HuH-7.5 (cell line): ENCODE results near the gene YY1AP1.
"Not testable (repeated sequence)": the region's sequence is repeated elsewhere in the genome, so short reads cannot be mapped to it uniquely, and the experiment has no call there.

ENCODE experiments used
- DNase-seq: peaks from one replicate; pipeline ENCODE4 v3.0.0; 2011; ENCODE audit warnings: low spot score

Gene YY1AP1

DNA sequence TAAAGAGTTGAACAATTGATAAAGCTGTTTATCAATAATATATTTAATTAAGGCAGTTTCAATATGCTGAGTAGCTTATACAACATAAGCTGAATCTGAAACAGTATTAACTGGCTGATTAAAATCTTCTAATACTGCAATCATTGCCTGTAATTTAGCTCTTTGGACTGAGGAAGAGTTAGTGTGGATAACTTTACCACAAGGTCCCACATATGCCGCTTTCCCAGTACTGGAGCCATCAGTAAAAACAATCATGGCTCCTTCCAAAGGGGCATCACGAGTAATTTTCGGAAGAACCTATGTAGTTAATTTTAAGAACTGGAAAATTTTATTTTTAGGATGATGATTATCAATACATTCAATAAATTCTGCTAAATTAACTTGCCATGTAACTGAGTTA lies 7.0 kb upstream of the YY1AP1 start:
- no peak for DNase-seq

DNA sequence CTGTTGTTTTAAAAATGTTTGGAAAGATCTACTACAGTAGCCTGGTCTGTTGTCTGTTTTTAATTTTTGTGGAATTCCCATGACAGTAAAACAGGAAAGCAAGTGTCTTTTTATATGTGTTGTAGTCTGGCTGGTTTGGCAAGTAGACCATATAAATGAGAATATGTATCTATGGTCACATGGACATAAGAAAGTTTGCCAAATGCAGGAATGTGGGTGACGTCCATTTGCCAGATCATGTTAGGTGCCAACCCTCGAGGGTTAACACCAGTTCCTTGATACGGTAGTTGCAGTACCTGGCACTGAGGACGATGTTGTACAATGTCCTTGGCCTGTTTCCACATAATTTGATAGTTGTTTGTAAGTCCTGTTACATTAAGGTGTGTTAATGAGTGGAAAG lies 6.5 kb upstream of the YY1AP1 start:
- no peak for DNase-seq

DNA sequence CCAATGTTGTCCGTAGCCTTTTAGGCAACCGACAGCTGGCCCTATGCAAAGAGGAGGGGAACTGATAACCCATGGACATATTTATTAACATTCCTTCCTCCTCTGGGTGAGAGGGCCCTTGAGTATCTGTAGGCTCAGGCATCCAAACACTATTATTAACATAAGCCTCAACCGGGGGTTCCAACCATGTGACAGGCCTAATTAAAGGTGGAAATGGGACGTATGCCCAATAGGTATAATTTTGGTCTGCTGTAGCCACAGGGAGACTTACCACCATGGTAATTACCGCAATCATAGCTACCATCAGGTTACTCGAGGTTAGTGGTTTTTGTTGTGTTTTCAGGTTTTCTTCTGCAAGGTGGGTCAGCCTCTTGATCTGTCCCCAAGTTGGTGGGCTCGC lies 5.6 kb upstream of the YY1AP1 start:
- DNase-seq = no peak

DNA sequence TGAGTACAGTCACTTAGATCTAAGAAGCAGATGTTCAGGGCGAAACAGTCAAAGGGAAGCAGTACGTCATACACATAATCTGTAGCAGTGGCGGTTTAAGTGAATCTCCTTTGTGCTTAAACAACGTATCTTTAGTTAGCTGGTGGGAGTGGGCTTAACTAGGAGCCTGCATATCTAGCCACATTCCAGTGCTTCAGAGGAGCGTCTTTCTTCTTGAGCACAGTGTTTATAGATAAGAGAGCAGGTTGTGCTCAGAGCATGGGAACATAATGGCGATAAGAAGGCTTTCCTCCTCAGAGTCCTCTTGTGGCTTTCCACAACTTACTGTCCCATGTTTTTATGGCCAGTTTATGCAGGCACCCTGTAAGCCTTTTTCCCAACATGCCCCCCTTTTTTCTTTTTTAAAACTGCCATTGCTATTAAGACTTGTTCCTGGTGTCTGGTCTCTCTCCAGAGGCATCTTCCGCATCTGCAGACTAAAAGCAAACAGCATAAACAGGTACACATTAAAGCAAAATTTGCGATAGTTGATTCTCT lies 3.5 kb upstream of the YY1AP1 start:
- DNase-seq = no peak

DNA sequence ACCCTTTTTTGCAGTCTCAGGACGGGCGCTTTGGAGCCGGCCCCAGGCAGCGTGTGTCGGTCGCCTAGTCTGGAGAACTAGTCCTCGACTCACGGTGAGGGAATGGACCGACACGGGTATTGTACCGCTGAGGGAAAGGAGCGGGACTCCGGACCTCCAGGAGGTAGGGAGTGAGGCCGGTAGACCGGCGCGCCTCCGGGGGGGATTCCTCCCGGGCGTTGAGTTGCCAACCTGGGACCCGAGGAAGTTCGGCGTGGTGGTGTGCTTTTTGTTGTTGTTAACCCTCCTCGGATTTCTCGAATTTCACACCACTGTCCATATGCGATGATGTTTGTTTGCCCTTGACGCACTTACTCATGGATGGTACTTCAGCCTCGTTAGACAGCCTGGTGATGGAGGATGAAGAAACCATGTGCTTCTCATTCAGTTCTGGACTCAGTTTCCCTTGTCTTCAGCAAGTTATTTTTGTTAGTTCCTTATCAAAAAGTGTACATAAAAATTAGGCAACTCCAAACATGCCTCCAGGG lies 570 bp upstream of the YY1AP1 start, which contains the start of gene DAP3:
DAP3 (plus strand) TSS at position 11 of the 527 bp plus-strand sequence. CDS start 20,689 bp downstream, outside the sequence.
- DNase-seq = peak; percentile 79

DNA sequence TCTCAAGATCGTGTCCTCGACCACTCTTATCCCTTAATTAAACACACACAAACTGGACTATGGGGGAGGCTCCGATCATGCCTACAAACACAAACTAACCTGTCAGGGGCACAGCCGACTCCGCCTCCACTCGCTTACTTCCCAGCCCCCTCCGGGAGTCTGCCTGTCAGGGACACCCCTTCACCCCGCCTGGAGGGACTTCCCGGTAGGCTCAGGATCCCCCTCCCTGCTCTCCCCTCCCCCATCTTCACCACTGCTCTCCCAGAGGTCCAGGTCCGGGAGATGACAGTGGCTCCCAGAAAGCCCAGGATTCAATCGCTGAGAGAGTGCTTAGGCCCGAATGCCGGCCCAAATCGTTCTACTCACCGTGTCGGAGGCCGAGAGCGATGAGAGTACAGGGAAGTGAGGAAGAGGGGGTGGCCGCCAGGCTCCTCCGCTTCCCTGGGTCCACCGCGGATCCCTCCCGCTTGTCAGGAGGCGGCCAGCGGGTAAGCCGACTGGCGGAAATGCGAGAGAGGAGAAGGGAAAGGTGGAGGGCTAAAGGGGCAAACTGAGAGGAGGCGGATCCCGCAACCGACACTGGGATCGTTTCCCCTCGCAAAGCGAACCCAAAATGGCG lies 760 bp downstream of the YY1AP1 start:
- not testable (repeated sequence) for DNase-seq

DNA sequence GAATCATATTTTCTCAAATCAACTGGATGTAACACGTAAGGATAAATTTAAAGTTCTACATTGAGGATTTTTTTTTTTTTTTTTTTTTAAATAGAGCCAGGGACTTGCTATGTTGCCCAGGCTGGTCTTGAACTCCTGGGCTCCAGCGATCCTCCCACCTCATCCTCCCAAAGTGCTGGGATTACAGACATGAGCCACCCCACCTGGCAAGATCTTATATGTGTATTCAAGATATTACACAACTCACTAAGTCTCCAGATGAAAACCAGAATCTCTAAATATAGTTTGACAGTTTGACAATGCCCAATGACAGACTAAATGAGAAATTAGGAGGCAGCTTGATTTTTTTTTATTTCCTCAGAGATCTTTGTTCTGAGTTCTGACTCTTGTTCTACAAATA lies 6.8 kb downstream of the YY1AP1 start:
- no peak for DNase-seq

DNA sequence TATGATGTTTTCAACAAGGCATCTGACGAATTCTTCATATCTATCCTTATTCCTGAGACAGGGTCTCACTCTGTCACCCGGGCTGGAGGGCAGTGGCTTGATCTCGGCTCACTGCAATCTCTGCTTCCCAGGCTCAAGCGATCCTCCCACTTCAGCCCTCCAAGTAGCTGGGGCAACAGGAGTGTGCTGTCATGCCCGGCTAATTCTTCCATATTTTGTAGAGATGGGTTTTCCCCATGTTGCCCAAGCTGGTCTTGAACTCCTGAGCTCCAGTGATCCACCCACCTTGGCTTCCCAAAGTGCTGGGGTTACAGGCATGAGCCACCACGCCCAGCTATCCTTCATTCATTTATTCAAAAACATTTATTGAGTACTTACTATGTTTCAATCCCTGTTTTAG lies 8.0 kb downstream of the YY1AP1 start:
- no peak for DNase-seq

DNA sequence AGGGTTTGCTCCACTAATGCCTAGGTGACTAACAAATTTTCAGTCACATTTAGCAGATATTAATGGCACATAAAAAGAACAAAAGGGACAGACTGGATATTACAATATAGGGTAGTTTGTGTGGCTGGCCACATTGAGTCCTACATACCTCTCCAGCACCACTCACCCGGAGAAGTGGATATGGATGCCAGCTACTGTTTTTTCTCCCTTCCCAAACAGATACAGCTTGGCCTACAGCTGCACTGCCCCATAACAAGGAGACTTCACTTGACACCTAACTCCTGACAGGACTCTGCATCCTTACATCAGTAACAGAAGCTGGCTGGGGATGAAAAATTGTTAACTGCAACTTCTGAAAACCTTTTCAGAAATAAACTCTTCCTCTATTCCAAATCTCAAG lies 9.6 kb downstream of the YY1AP1 start:
- DNase-seq = not testable (repeated sequence)

DNA sequence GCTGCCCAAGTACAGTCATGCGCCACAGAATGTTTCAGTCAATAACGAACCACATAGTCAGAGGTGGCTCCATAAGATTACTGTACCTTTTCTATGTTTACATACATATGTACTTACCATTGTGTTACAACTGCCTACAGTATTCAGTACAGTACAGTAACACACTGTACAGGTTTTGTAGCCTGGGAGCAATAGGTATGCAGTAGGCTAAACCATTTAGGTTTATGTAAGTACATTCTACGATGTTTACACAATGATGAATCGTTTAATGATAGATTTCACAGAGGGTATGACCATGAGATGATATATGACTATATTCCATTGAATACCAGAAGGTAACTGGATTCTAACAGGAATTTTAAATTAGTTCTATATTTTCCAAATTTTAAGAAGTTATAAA lies 10.5 kb downstream of the YY1AP1 start:
- no peak for DNase-seq

DNA sequence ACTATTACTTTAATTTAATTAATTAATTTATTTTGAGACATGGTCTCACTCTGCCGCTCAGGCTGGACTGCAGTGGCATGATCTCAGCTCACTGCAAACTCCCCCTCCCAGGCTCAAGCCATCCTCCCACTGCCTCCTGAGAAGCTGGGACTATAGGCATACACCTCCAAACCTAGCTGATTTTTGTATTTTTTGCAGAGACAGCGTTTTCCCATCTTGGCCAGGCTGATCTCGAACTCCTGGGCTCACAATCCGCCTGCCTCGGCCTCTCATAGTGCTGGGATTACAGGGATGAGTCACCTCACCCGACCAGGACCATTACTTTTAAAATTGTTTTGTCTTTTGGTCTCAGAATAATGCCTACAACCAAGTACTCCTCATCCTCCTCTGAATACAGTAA lies 15.6 kb downstream of the YY1AP1 start:
- DNase-seq = no peak

DNA sequence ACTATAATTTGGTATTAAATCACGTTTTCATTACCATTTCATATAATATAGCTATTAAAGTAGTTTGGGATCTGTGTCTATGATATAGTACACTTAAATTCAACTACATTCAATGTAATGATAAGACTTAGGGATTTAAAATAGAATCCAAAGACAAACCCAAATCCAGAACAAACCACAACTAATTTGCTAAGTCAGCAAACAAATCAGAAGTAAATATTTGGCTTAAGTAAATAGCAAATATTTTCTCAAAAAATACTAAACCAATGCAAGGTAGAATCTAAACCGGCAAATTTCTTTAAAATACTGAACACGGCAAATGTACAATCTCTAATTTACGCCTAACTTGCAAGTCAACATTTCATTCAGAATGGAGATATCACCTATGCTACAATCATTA lies 16.8 kb downstream of the YY1AP1 start:
- DNase-seq = no peak

DNA sequence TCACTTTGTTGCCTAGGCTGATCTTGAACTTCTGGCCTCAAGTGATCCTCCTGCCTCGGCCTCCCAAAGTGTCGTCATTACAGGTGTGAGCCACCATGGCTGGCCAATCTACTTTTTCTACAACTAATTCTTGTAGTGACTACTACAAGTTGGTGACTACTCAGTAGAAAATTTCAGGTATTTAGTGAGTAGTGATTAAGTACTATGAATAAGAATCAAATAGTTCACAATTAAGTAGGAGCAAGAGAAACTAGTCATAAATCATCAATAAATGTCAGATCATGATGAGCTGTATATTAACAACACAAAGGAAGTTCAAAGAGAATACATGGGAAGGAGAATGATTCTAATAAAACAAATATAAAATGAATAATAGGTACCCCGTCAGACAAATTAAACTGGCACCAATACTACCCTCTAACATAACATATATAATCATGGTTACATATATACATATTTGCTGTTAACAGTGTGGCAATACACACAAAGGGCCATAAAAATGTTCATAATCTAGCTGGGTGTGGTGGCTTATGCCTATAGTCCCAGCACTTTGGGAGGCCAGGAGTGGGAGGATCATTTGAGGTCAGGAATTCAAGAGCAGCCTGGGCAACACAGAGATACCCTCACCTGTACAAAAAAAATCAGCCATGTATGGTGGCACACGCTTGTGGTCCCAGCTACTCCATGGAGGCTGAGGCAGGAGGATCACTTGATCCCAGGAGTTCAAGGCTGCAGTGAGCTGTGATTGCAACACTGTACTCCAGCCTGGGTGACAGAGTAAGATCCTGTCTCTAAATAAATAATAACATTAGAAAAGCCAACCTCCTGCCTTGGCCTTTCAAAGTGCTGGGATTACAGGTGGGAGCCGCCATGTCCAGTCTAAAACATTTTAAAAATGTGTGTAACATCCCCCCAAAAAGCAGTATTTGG lies 19.1 kb downstream of the YY1AP1 start:
- DNase-seq = no peak

DNA sequence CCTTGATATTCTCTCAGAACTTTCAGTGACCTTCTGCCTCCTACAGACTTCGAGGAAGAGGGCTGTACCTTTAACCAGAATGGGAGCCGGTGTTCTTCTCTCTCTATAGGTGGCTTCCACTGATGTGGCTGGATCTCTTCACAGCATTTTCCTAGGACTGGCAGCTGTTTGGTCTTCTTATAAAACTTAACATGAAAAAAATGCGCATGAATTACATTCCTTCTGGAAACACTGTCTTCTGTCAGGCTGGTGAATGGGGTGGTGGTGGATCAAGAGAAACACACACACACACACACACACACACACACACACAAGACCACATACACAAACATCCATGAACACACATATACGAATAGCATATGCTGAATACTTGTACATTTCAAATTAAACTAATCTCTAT lies 27.3 kb downstream of the YY1AP1 start:
- not testable (repeated sequence) for DNase-seq

DNA sequence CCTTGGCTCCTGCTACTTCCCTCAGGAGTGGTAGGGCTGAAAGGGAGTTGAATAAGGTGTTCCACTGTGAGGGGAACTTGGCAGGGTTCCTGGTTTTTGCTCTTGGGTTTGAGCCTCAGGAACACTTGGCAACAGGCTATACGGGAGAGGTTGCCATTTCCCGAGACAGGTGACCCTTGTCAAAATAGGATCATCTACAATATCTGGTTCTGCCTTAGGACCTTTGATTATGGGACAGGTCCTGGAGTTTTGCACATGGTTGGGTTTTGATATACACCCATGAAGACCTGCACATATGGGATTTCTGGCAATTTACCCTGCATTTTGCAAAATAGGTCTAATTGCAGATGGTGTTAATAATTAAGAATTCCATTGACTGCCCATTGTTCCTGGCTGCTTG lies 31.1 kb downstream of the YY1AP1 start:
- no peak for DNase-seq

DNA sequence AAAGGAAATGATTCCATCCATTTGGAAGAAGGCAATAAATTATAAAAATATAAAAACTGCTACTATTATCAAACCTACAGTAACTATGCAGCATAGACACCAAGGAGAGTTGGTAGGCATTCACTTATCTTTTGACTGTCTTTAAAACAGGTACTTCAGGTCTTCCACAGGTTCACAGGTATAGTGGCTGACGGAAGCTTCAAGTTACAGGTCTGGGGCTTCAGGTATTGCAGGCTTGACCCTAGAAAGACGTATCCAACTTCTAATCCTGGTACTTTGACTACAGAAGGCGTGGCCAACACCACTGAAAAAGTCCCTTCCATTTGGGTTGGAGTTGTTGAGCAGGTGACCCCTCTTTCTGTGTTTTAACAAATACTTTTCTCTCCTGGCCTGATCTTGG lies 35.6 kb downstream of the YY1AP1 start:
- DNase-seq = no peak

DNA sequence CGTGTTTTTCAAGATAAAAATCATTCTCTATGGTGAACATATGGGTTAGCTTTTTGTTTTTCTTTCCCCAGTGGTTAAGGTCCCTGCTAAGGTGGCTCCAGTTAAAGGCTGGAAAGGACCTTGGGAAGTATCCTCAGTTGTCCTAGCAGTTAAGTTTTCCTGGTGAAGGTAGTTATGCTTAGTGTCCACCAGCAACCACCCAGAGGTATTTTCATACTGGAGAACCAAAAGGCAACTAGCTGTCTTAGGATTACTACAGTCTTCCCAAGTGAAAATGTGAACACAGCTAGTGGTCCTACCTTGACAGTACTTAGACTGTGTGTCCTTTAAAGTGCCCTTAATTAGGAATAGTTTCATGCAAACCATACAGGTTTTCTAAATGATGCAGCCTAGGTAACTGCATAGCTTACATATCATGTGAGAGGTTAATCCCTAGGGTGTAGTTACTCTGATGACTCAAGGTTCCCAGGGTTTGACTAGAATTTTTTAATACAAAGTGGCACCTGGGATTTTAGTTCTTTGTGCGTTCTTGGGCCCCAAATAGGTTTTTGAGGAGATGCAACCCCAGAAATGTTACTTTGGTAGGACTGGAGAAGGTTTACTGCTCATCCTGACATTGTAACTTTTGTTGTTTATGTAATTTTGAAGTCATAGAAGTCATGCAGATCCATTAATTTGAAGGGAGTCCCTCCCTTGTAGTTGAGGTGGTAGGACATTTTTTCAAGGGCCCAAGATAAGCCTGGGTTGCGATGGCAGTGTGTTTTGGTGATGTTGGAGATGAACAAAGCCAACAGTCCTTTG lies 36.5 kb downstream of the YY1AP1 start:
- no peak for DNase-seq

DNA sequence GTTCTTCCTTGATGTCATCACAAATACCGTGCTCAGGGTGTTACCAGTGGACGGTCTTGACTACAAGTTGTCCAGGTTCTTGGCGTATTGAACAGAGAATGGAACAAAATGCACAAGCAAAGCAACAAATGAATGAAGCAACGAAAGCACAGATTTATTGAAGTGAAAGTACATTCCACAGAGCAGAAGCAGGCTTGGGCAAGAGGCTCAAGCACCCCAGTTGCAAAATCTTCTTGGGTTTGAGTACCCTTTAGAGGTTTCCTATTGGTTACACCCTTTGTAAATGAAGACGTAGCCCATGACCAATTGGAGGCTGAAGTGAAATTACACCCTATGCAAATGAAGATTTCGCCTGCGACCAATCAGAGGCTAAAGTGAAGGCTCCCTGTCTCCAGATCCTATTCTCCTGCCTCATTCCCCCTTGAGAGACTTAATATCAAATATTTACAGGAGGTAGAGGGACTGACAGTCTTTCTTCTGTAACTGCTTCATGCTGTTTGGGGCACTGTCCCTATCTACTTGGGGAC lies 38.3 kb downstream of the YY1AP1 start:
- no peak for DNase-seq

DNA sequence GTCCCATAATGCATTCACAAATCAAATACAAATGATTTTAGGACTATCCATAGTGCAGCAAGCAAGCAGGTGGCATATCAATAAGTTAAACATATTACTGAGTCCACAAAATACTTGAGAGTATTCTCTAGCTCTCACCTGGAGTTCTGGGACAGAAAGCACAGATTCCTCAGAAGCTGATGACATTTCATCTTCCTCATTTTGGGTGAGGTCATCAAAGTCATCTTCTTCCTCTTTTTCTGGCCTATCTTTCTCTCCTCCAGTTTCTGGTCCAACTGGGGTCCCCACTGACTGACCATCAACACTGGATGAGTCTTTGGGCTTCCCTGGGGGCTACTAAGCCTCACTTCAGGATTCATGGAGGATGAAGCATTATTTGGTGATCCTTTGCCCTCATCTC lies 38.9 kb downstream of the YY1AP1 start:
- DNase-seq = no peak

DNA sequence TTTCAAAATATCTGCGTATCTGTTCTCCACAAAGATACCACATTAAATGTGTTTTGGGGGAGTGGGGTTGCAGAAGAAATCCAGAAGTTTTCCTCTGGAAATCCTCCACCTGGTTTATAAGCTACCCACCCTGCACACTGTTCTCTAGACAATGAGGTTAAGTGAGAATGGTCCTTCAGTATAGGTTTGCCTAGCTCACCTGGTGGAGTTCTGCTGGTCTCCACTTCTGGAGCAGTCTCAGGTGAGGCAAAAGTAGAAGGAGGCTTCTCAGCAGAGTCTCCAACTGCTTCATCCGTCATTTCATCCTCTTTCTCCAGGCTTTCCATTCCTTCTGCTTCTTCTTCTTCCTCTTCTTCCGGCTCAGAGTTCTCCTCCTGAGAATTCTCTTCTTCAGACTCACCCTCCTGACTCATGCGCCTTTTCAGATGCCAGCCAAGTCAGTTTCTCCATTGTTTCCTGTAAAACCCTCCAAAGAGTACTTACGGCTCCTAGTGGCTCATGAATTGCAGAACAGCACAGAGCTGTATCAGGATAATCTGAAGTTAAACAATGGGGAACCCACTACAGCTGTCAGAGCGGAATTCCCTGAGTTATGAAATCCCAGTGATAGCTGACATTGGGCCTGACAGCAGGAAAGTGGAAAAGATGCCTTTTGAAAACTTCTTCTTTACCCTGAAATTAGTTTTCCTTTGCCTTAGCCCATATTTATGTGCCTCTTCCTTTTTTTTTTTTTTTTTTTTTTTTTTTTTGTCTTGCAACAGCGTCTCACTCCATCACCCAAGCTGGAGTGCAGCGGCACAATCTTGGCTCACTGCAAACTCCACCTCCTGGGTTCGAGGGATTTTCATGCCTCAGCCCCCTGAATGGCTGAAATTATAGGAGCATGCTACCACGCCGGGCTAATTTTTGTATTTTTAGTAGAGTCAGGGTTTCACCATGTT lies 40.1 kb downstream of the YY1AP1 start:
- peak; percentile 70 for DNase-seq

DNA sequence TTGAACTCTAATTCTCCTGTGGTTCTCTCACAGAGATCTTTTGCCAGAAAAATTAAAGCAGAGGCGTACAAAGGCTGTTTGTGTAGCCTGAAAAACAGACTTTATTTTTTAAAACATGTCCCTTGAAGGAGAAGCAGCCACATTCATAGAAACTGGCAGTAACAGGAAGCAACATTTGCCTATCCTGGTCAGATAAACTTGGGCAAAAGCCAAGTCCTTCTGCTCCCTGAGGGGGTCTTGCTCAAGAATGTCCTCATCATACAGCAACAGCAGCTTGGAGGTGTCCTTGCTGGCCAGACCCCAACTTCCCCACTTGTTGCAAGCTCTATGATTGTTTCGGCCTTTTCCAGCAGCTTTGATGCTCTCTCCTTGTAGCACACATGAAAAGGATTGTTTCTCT lies 42.3 kb downstream of the YY1AP1 start:
- no peak for DNase-seq
